Measurements from ENCODE around the gene CRTAP. TPM values are rescaled to one million over a fixed set of nuclear protein-coding genes. Genes with fewer than 3 reads are reported as not detected.
A peak's percentile ranks its signal among the peaks of the same experiment; 100 is the strongest.
"Not testable (repeated sequence)": the region's sequence is repeated elsewhere in the genome, so short reads cannot be mapped to it uniquely, and the experiment has no call there.

Gene CRTAP
- total and polyA plus RNA-seq, 8 donors = 17.6 to 71.0 (median 25.6) TPM

DNA sequence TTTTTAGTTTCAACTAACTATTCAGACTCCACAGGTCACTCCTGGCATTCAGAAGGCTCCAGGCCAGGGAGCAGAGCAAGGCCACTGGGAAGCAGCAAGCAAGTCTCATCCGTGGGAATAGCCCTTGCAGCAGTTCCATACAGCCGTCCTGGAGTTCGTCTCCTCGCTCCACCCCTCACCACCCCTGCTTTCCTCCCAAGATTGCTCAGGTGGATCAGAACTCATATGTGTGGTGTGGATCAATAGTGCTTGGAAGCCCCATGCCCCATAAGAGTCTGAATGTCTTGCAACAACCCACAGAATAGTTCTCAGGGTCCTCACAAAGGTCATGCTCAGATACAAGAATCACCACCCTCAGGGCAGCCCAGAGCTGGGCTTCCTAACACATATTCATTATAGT is 60.3 kb downstream of the CRTAP start:
- WGBS, 2 donors = 58 to 59% methylated on average over 4 of the region's 4 CpGs
- DNase-seq = no peak
- H3K27me3 ChIP-seq = no peaks in the 10 kb centered on the region
- no peak for FAIRE-seq
- ATAC-seq = no peak
- TF ChIP-seq, protein P1, sequence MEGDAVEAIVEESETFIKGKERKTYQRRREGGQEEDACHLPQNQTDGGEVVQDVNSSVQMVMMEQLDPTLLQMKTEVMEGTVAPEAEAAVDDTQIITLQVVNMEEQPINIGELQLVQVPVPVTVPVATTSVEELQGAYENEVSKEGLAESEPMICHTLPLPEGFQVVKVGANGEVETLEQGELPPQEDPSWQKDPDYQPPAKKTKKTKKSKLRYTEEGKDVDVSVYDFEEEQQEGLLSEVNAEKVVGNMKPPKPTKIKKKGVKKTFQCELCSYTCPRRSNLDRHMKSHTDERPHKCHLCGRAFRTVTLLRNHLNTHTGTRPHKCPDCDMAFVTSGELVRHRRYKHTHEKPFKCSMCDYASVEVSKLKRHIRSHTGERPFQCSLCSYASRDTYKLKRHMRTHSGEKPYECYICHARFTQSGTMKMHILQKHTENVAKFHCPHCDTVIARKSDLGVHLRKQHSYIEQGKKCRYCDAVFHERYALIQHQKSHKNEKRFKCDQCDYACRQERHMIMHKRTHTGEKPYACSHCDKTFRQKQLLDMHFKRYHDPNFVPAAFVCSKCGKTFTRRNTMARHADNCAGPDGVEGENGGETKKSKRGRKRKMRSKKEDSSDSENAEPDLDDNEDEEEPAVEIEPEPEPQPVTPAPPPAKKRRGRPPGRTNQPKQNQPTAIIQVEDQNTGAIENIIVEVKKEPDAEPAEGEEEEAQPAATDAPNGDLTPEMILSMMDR (IDR thresholded peaks at IDR 0.05) = no peak
- intact Hi-C loops (cut with DNase I) = no loop called here
- no peaks in the 10 kb centered on the region for H3K9me3 ChIP-seq
- H3K36me3 ChIP-seq = no peaks in the 10 kb centered on the region
- H3K4me1 ChIP-seq = no peaks in the 10 kb centered on the region
- H3K27ac ChIP-seq = no peak overlapping the region
- H3K4me3 ChIP-seq = no peak overlapping the region

DNA sequence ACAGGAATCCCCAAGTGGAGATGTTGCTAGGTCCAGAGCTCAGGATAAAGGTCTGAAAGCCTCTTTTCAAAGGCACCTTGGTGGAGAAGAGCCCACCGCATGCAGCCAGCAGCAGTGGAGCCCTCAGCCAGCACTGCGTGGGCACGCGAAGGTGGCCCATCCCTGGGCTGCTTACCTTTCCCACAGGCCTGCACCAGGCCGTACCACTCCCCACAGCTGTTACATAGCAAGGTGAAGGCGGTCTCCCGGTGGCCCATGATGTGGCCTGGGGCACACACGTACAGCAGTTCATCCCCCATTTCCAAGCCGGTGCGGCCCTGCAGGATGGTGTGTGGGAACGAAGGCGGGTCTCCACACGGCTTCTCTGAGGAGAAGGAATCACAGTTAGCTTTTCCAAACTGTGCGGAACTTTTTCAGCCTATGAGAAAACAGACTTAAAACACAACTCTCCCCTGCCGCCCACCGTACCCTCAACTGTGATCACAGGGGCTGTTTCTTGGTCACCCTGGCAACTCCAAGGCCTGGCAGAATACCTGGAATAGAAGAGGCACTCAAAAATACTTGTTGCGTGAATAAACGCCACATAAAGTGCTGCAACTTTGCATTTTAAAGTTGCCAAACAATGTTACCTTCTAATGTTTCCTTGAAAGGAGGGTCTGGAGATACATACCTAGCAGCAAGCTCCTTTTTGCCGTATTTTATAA is 61.0 kb downstream of the CRTAP start:
- intact Hi-C loops (cut with DNase I) = no loop called here
- DNase-seq = peak in 1 of 6 donors; percentile 50
- Histone ChIP-seq H3K27ac (no peak overlapping the region), H3K36me3 (no peaks in the 10 kb centered on the region), H3K4me1 (no peaks in the 10 kb centered on the region), H3K4me3 (no peak overlapping the region), H3K9me3 (no peaks in the 10 kb centered on the region), H3K27me3 (no peaks in the 10 kb centered on the region)
- WGBS, 2 donors = 84 to 89% methylated on average over 19 of the region's 19 CpGs
- TF ChIP-seq, protein P1 (IDR thresholded peaks at IDR 0.05) = no peak
- no peak for FAIRE-seq
- no peak for ATAC-seq

DNA sequence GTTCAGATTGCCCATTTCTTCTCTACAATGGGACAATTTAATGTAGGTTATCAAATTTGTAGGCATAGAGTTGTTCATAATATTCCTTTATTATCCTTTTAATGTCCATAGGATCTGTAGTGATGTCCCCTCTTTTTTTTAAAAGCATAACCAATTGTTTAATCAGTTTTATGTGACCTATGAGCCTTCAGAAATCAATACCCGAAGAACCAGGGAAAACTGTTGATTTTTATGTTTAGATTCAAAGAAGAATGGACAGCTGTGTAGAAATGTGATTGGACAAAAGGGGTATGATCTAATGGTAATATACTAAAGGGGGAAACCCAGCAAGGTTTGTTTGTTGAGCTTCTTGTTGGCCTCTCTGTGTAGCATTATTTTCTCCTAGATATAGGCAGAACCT is 65.3 kb downstream of the CRTAP start:
- no peaks in the 10 kb centered on the region for H3K9me3 ChIP-seq
- H3K36me3 ChIP-seq = no peaks in the 10 kb centered on the region
- ATAC-seq (no peak), DNase-seq (no peak), FAIRE-seq (no peak)
- TF ChIP-seq, protein P1 (IDR thresholded peaks at IDR 0.05) = no peak
- intact Hi-C loops (cut with DNase I) = no loop called here
- H3K27ac ChIP-seq = no peak overlapping the region
- no peak overlapping the region for H3K4me3 ChIP-seq
- no peaks in the 10 kb centered on the region for H3K4me1 ChIP-seq
- 64 to 67% methylated on average over 1 of the region's 1 CpG for WGBS, 2 donors
- no peaks in the 10 kb centered on the region for H3K27me3 ChIP-seq

DNA sequence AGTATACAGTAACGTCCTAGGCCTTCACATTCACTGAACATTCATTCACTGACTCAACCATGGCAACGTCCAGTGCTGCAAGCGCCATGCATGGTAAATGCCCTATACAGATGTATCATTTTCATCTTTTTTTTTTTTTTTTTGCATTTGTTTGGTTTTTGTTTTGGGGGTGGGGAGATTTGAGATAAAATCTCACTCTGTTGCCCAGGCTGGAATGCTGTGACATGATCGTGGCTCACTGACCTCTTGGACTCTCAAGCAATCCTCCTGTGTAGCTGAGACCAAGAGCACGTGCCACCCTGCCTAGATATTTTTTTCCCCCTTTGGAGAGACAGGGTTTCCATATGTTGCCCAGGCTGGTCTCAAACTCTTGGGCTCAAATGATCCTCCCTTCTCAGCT is 67.4 kb downstream of the CRTAP start:
- 71 to 72% methylated on average over 5 of the region's 5 CpGs for WGBS, 2 donors

DNA sequence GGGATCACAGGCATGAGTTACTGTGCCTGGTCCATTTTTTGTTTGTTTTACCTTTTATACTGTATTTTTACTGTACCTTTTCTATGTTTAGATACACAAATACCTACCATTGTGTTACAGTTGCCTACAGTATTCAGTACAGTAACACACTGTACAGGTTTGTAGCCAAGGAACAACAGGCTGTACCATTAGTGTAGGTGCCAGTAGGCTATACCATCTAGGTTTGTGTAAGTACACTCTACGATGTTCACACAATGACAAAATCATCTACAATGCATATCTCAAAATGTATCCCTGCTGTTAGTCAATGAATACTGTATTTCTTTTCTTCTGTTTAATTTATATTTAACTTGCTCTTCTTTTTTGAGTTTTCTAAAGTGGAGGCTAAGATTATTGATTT is 67.8 kb downstream of the CRTAP start:
- ATAC-seq; DNase-seq; FAIRE-seq; intact Hi-C loops (cut with DNase I); H3K9me3 ChIP-seq; H3K4me1 ChIP-seq; H3K27me3 ChIP-seq; H3K4me3 ChIP-seq; H3K36me3 ChIP-seq; H3K27ac ChIP-seq: not testable (repeated sequence)
- WGBS, 2 donors = 91 to 100% methylated on average over 1 of the region's 1 CpG

More for the DNA sequence above, 67.4 kb downstream of the CRTAP start:
- H3K27me3 ChIP-seq = no peaks in the 10 kb centered on the region
- no peaks in the 10 kb centered on the region for H3K4me1 ChIP-seq
- no peak for DNase-seq
- no peak overlapping the region for H3K27ac ChIP-seq
- H3K36me3 ChIP-seq = no peaks in the 10 kb centered on the region
- TF ChIP-seq, protein P1 (IDR thresholded peaks at IDR 0.05) = no peak
- no peak overlapping the region for H3K4me3 ChIP-seq
- FAIRE-seq = no peak
- H3K9me3 ChIP-seq = no peaks in the 10 kb centered on the region
- intact Hi-C loops (cut with DNase I) = no loop called here
- no peak for ATAC-seq
